H1 (cell line): ENCODE data around the gene EBF3. TPM values are rescaled to one million over a fixed set of nuclear protein-coding genes. Genes with fewer than 3 reads are reported as not detected.

ENCODE experiments used
- CTCF ChIA-PET: fragments of 300-600 bp; sonication (Branson Sonifier 250); formaldehyde crosslinking; loops from one replicate; lab custom pipeline; 2021; ENCODE audit not compliant: partially characterized antibody; lab: Charles Lee
- POLR2A ChIA-PET: fragments of 300-600 bp; sonication (Branson Sonifier 250); formaldehyde crosslinking; loops from one replicate; lab custom pipeline; 2021; ENCODE audit warnings: inconsistent platforms; ENCODE audit not compliant: partially characterized antibody; lab: Charles Lee
- DNase-seq, 2 experiments: peaks; one replicate each; pipeline versions ENCODE4 v3.0.0 to v3.0.0-alpha.2; 2010 to 2022; ENCODE audit warnings: low spot score in 2 of 2, low read depth in 1 of 2, mixed read lengths in 1 of 2
- FAIRE-seq: peaks from 2 replicates; lab custom pipeline; 2011; peaks lifted over from hg19 to GRCh38; lab: Jason Lieb, UNC
- H2AFZ ChIP-seq: 2 replicates; pipeline ENCODE4 v1.8.1; 2012; ENCODE audit warnings: low read length, inconsistent platforms
- H2AK5ac ChIP-seq: 2 replicates; pipeline ENCODE4 v1.6.1; 2013; ENCODE audit warnings: low read depth, low read length
- H2BK120ac ChIP-seq: replicated peaks from 2 replicates; pipeline ENCODE3; 2013; ENCODE audit warnings: low read depth, low read length, inconsistent platforms
- H2BK12ac ChIP-seq: 2 replicates; pipeline ENCODE4 v1.6.1; 2013; ENCODE audit warnings: low read depth, low read length
- H2BK15ac ChIP-seq: 2 replicates; pipeline ENCODE4 v1.6.1; 2013; ENCODE audit warnings: low read length
- H2BK20ac ChIP-seq: 2 replicates; pipeline ENCODE4 v1.6.1; 2013; ENCODE audit warnings: low read length
- H2BK5ac ChIP-seq: 2 replicates; pipeline ENCODE4 v1.6.1; 2013; ENCODE audit warnings: low read depth, low read length
- H3K14ac ChIP-seq: 2 replicates; pipeline ENCODE4 v1.6.1; 2013; ENCODE audit warnings: inconsistent platforms; ENCODE audit not compliant: insufficient read length
- H3K18ac ChIP-seq: 2 replicates; pipeline ENCODE4 v1.6.1; 2013; ENCODE audit warnings: low read length; ENCODE audit errors: extremely low read depth
- H3K23ac ChIP-seq: 2 replicates; pipeline ENCODE4 v1.6.1; 2013; ENCODE audit warnings: inconsistent platforms; ENCODE audit not compliant: insufficient read length
- H3K23me2 ChIP-seq: 2 replicates; pipeline ENCODE4 v1.6.1; 2013; ENCODE audit warnings: low read depth, low read length
- H3K27ac ChIP-seq: 2 replicates; pipeline ENCODE4 v1.6.1; 2011; ENCODE audit warnings: low read depth, low read length, inconsistent platforms
- H3K27me3 ChIP-seq, 4 experiments: replicated peaks in 1 of 4; 1 replicate in 1 of 4; 2 replicates in 3 of 4; pipeline versions ENCODE4 v1.6.1 to v1.8.1; 2011 to 2013; ENCODE audit warnings: low read length in 3 of 4, mild to moderate bottlenecking in 3 of 4, inconsistent platforms in 2 of 4, mixed read lengths in 2 of 4, moderate library complexity in 1 of 4; ENCODE audit not compliant: control insufficient read depth in 3 of 4, insufficient read depth in 3 of 4; ENCODE audit errors: extremely low read depth in 1 of 4
- H3K36me3 ChIP-seq, 4 experiments: 2 replicates each; pipeline versions ENCODE4 v1.6.1 to v1.8.1; 2011 to 2013; ENCODE audit warnings: mild to moderate bottlenecking in 4 of 4, low read length in 3 of 4, moderate library complexity in 2 of 4, control low read depth in 1 of 4, inconsistent platforms in 1 of 4; ENCODE audit not compliant: insufficient read depth in 4 of 4, control insufficient read depth in 2 of 4
- H3K4ac ChIP-seq: replicated peaks from 2 replicates; pipeline ENCODE3; 2013; ENCODE audit warnings: low read length, low read depth, mixed read lengths, inconsistent platforms; ENCODE audit not compliant: insufficient read length
- H3K4me1 ChIP-seq, 4 experiments: replicated peaks in 1 of 4; 1 replicate in 1 of 4; 2 replicates in 3 of 4; pipeline versions ENCODE4 v1.6.1 to v1.8.1; 2011 to 2013; ENCODE audit warnings: low read length in 3 of 4, inconsistent platforms in 2 of 4, mixed read lengths in 1 of 4; ENCODE audit not compliant: insufficient read depth in 4 of 4, control insufficient read depth in 3 of 4
- H3K4me2 ChIP-seq, 2 experiments: 2 replicates each; pipeline versions ENCODE4 v1.6.1 to v1.8.1; 2011 to 2013; ENCODE audit warnings: low read depth in 2 of 2, low read length in 2 of 2, control low read depth in 1 of 2, inconsistent platforms in 1 of 2, mild to moderate bottlenecking in 1 of 2; ENCODE audit not compliant: insufficient read depth in 1 of 2
- H3K4me3 ChIP-seq, 4 experiments: fragments of 200-600, 300-600 bp in 1 of 4; sonication (generic), shearing (Covaris generic), sonication (Bioruptor Twin) in 1 of 4; 2 replicates each; pipeline versions ENCODE4 v1.5.1 to v1.8.1; 2011 to 2016; ENCODE audit warnings: low read length in 4 of 4, low read depth in 3 of 4, control low read depth in 2 of 4, inconsistent platforms in 2 of 4, mild to moderate bottlenecking in 2 of 4, mixed read lengths in 1 of 4, moderate library complexity in 1 of 4; ENCODE audit not compliant: insufficient read depth in 2 of 4; ENCODE audit errors: extremely low read depth in 1 of 4
- H3K56ac ChIP-seq: replicated peaks from 2 replicates; pipeline ENCODE3; 2013; ENCODE audit warnings: low read depth, mild to moderate bottlenecking, mixed read lengths, low read length, inconsistent platforms; ENCODE audit not compliant: insufficient read length
- H3K79me1 ChIP-seq: 2 replicates; pipeline ENCODE4 v1.6.1; 2013; ENCODE audit warnings: low read depth, low read length, control low read depth
- H3K79me2 ChIP-seq, 2 experiments: 2 replicates each; pipeline versions ENCODE4 v1.6.1 to v1.8.1; 2012 to 2013; ENCODE audit warnings: low read length in 2 of 2, mild to moderate bottlenecking in 2 of 2, inconsistent platforms in 1 of 2; ENCODE audit not compliant: insufficient read depth in 2 of 2, control insufficient read depth in 1 of 2
- H3K9ac ChIP-seq, 4 experiments: replicated peaks in 1 of 4; 1 replicate in 1 of 4; 2 replicates in 3 of 4; pipeline versions ENCODE4 v1.6.1 to v1.8.1; 2011 to 2013; ENCODE audit warnings: low read depth in 3 of 4, low read length in 3 of 4, control low read depth in 2 of 4, mild to moderate bottlenecking in 2 of 4, moderate library complexity in 2 of 4, inconsistent platforms in 1 of 4; ENCODE audit errors: extremely low read depth in 1 of 4
- H3K9me3 ChIP-seq, 2 experiments: 2 replicates each; pipeline versions ENCODE4 v1.6.1 to v1.8.1; 2012 to 2013; ENCODE audit warnings: mild to moderate bottlenecking in 2 of 2, moderate library complexity in 2 of 2, control low read depth in 1 of 2, inconsistent platforms in 1 of 2, low read depth in 1 of 2, low read length in 1 of 2, mixed read lengths in 1 of 2; ENCODE audit not compliant: insufficient read depth in 2 of 2
- H4K20me1 ChIP-seq, 2 experiments: replicated peaks in 1 of 2; 2 replicates each; pipeline versions ENCODE3 to v1.8.1; 2011 to 2013; ENCODE audit warnings: inconsistent platforms in 2 of 2, low read length in 2 of 2, mild to moderate bottlenecking in 1 of 2; ENCODE audit not compliant: insufficient read depth in 2 of 2, control insufficient read depth in 1 of 2
- H4K5ac ChIP-seq: 2 replicates; pipeline ENCODE4 v1.6.1; 2013; ENCODE audit warnings: low read length, low read depth, mixed read lengths, inconsistent platforms; ENCODE audit not compliant: insufficient read length
- H4K8ac ChIP-seq: 2 replicates; pipeline ENCODE4 v1.8.0; 2013; ENCODE audit warnings: mild to moderate bottlenecking, moderate library complexity, low read length, inconsistent platforms; ENCODE audit not compliant: insufficient read depth; ENCODE audit errors: extremely low read depth
- H4K91ac ChIP-seq: replicated peaks from 2 replicates; pipeline ENCODE3; 2013; ENCODE audit warnings: low read length, mixed read lengths, inconsistent platforms; ENCODE audit not compliant: insufficient read length
- CBX5 ChIP-seq: fragments of 300-800, 300-1000 bp; sonication (generic); IDR thresholded peaks from 2 replicates; pipeline ENCODE4 v1.7.1; 2016; ENCODE audit warnings: antibody characterized with exemption, low read length, low read depth
- CHD1 ChIP-seq: IDR thresholded peaks from 2 replicates; pipeline ENCODE4 v1.6.1; 2012; ENCODE audit warnings: low read depth, low read length, improper control_type of control experiment
- FOSL1 ChIP-seq: IDR thresholded peaks from 2 replicates; pipeline ENCODE4 v1.6.1; 2011; ENCODE audit warnings: mild to moderate bottlenecking, low read depth, low read length, moderate library complexity; ENCODE audit not compliant: insufficient read depth
- KDM1A ChIP-seq: fragments of 200-600, 300-600 bp; sonication (generic); IDR thresholded peaks from 2 replicates; pipeline ENCODE4 v1.7.1; 2016; ENCODE audit warnings: mild to moderate bottlenecking, low read length, borderline replicate concordance
- NANOG ChIP-seq: IDR thresholded peaks from 2 replicates; pipeline ENCODE4 v1.6.1; 2011; ENCODE audit warnings: low read length, low read depth, mild to moderate bottlenecking, inconsistent platforms; ENCODE audit not compliant: insufficient read depth, poor library complexity, severe bottlenecking
- NRF1 ChIP-seq: IDR thresholded peaks from 2 replicates; pipeline ENCODE4 v1.6.1; 2011; ENCODE audit warnings: mild to moderate bottlenecking, low read depth, low read length, improper control_type of control experiment
- RFX5 ChIP-seq: IDR thresholded peaks from 2 replicates; pipeline ENCODE4 v1.6.1; 2011; ENCODE audit warnings: low read depth, low read length, improper control_type of control experiment, borderline replicate concordance
- SAP30 ChIP-seq: fragments of 300-600 bp; sonication (generic); IDR thresholded peaks from 2 replicates; pipeline ENCODE4 v1.7.1; 2012; ENCODE audit warnings: low read length, moderate library complexity, mild to moderate bottlenecking, inconsistent platforms; ENCODE audit not compliant: insufficient read depth, insufficient replicate concordance
- SIX5 ChIP-seq: IDR thresholded peaks from 2 replicates; pipeline ENCODE4 v1.6.1; 2011; ENCODE audit warnings: mild to moderate bottlenecking, low read depth, low read length
- SRF ChIP-seq: IDR thresholded peaks from 2 replicates; pipeline ENCODE4 v1.6.1; 2011; ENCODE audit warnings: mild to moderate bottlenecking, low read depth, low read length, moderate library complexity
- WGBS, 2 experiments: shearing (Covaris generic) in 1 of 2; methylation state at CpG; one replicate each; pipeline versions ENCODE4 v1.1.6 to v1.1.7; 2013 to 2015; ENCODE audit warnings: low lambda C conversion rate in 2 of 2, mixed read lengths in 2 of 2, inconsistent platforms in 1 of 2, low coverage in 1 of 2, missing lambda C conversion rate in 1 of 2; ENCODE audit not compliant: insufficient replicate concordance in 2 of 2, insufficient coverage in 1 of 2, insufficient read length in 1 of 2; ENCODE audit errors: extremely low coverage in 1 of 2, missing lambda C conversion rate in 1 of 2; 5-methylcytosine and 5-hydroxymethylcytosine counted together
- polyA plus RNA-seq, 7 experiments: library from polyadenylated mRNA; depleted of rRNA in 3 of 7; stranded (reverse) in 5 of 7; unstranded in 2 of 7; fragments of >200 nt in 5 of 7; fragments of 200-250 nt in 2 of 7; gene quantifications; 1 replicate in 5 of 7; 2 replicates in 1 of 7; 4 replicates in 1 of 7; pipeline versions ENCODE4 v1.2.1 to v1.2.3, GENCODE V29; 2011 to 2013; ENCODE audit warnings: missing spikeins in 2 of 7, mixed read lengths in 2 of 7
- total RNA-seq: library from RNA; stranded (reverse); fragmentation: NEBNext Ultra II Directional; extraction: Animal tissue kit (Norgen Biotek cat#: 25700); gene quantifications from 2 replicates; pipeline ENCODE4 v1.2.1, GENCODE V29; 2021
- TF ChIP-seq, protein P1 (sequence below): IDR thresholded peaks from 2 replicates; pipeline ENCODE4 v1.6.1; 2011; ENCODE audit warnings: low read length, improper control_type of control experiment

The EBF3 gene
- total and polyA plus RNA-seq, 2 of the 8 experiments (the other 6 are each of a cell fraction or from before 2014, with no cell fraction given), result 0.08 to 0.26 TPM

DNA sequence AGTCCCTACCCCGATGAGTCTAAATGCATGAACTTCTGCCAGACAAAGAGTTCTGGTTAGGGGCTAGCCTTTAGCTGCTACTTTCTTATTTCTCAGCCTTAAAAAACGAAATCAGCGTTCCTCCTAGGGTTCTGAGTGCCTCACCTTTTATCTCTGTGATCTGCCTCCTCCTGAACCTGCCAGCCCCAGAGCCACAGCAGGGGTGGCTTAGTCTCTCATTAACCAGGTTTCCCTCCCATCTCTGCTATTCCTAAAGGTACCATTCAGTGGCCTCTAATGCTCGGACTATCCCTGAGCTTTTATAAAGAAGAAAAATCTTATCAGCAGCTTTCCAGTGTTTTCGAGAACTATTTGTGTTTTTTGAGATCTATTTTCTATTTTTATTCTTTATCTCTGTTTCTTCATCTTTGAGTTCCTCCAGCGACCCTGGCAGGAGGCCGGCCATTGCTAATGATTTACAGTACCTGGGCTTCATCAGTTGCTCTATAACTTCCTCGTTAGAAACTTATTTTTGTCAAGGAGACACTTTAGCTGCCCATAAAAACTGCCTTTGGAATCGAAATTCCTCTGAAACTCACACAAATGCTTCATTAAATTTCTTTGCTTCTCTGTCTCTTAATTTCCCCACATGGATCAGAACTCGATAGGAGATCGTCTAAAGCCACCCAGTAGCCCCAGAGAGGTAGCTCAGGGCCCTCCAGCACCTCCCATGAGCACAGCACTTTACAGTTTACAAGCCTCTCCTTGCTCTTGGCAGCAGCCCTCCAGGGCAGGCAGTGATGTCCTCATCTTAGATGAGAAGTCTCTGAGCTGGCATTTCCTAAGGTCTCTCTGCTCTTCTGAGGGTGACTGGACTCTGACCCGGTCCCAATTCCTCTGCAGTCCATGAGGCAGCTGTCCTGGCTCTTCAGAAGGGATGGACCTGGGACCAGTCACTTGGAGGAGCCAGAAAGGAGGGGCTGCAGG is 149.1 kb downstream of the EBF3 start:
- Histone ChIP-seq H4K20me1 (no peaks in the 10 kb centered on the region), H2AK5ac (no peak overlapping the region), H3K9me3 (peaks cover 7 to 11% of the 10 kb centered on the region in 2 experiments; a peak in 2 of 4 replicates), H2BK20ac (no peak overlapping the region), H3K4me1 (no peaks in the 10 kb centered on the region), H3K23ac (no peak overlapping the region), H3K36me3 (no peaks in the 10 kb centered on the region), H2BK12ac (no peak overlapping the region), H3K27me3 (no peaks in the 10 kb centered on the region), H2BK120ac (no peak overlapping the region), H3K27ac (no peak overlapping the region), H4K8ac (no peak overlapping the region), H2BK5ac (no peak overlapping the region), H4K91ac (no peak overlapping the region), H3K23me2 (no peaks in the 10 kb centered on the region), H3K4me3 (no peak overlapping the region), H3K18ac (no peak overlapping the region), H2BK15ac (no peak overlapping the region), H2AFZ (no peak overlapping the region), H3K4me2 (no peak overlapping the region), H3K4ac (no peak overlapping the region), H3K14ac (no peak overlapping the region), H4K5ac (no peak overlapping the region), H3K79me2 (no peaks in the 10 kb centered on the region), H3K79me1 (no peaks in the 10 kb centered on the region), H3K56ac (no peak overlapping the region), H3K9ac (no peak overlapping the region)
- CTCF ChIA-PET, result interaction anchor here (0.9 to 1.2 kb wide), 2 partner anchors 39 to 75 kb away, joined by 3 to 4 read pairs; no protein-coding TSS in a partner anchor
- WGBS, 2 experiments, result 87% methylated on average over 12 of the region's 12 CpGs; no CpG with 5 or more reads in 1 of the 2 experiments
- POLR2A ChIA-PET, result no interaction called here
- FAIRE-seq (no peak), DNase-seq (no peak)
- TF ChIP-seq NANOG (no peak), KDM1A (no peak), CBX5 (no peak), CHD1 (no peak), FOSL1 (no peak), SIX5 (no peak), SRF (no peak), RFX5 (no peak), NRF1 (no peak), SAP30 (no peak)
- TF ChIP-seq, protein P1, sequence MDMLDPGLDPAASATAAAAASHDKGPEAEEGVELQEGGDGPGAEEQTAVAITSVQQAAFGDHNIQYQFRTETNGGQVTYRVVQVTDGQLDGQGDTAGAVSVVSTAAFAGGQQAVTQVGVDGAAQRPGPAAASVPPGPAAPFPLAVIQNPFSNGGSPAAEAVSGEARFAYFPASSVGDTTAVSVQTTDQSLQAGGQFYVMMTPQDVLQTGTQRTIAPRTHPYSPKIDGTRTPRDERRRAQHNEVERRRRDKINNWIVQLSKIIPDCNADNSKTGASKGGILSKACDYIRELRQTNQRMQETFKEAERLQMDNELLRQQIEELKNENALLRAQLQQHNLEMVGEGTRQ, result no peak
